Left ventricle myocardium inferior (tissue), 1 donor: Measurements from ENCODE around the gene ST6GALNAC3. TPM values are rescaled to one million over a fixed set of nuclear protein-coding genes. Genes with fewer than 3 reads are reported as not detected.

Source experiments
- DNase-seq: peaks from one replicate; pipeline ENCODE4 v3.0.0-alpha.2; 2020
- H3K27ac ChIP-seq: fragments of 200-600 bp; replicated peaks from 2 replicates; pipeline ENCODE4 v1.8.0; 2021
- H3K27me3 ChIP-seq: fragments of 200-600 bp; 2 replicates; pipeline ENCODE4 v1.8.0; 2021; ENCODE audit warnings: low read depth
- H3K36me3 ChIP-seq: fragments of 200-600 bp; 2 replicates; pipeline ENCODE4 v1.8.0; 2021
- H3K4me1 ChIP-seq: fragments of 200-600 bp; 2 replicates; pipeline ENCODE4 v1.8.0; 2021
- H3K4me3 ChIP-seq: fragments of 200-600 bp; 2 replicates; pipeline ENCODE4 v1.8.0; 2021; ENCODE audit warnings: mild to moderate bottlenecking, moderate library complexity
- H3K9me3 ChIP-seq: fragments of 200-600 bp; replicated peaks from 2 replicates; pipeline ENCODE4 v1.8.0; 2021
- intact Hi-C: fragments of 100-400 bp; cut with micrococcal nuclease; formaldehyde crosslinking; loops from one replicate; pipeline ENCODE4 v1.11.0; 2022
- total RNA-seq: library from RNA; stranded (reverse); fragmentation: NEBNext Ultra II Directional; extraction: Animal tissue kit (Norgen Biotek cat#: 25700); gene quantifications from one replicate; pipeline ENCODE4 v1.2.1, GENCODE V29; 2021
- TF ChIP-seq, protein P1 (sequence below): fragments of 200-600 bp; IDR thresholded peaks from 2 replicates; pipeline ENCODE4 v1.8.0; 2021; ENCODE audit warnings: antibody characterized with exemption, mild to moderate bottlenecking, borderline replicate concordance
- donor health status: DM: no; HTN: yes; CAD: no; lungs with severe emphysema.

The ST6GALNAC3 gene
- total RNA-seq, 1 donor from 2014 or later: 4.5 TPM

DNA sequence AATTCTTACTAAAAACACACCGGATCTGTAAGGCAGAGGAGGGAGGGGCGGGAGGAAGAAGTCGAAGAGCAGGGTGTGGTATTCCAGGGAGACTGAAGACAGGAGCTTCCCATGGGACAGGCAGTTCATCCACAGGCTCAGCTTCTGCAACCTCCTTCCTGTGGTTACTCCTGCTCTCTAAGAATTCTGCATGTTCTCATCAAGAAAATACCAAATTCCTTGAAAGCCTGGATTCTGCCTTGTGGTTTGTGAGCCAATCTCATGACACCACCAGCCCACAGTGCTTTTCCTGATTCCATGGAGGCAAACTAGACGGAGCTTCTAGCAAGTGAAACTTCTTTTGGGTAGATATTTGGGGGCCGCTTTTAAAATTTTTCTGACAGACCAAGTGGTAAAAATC, 1.1 kb upstream of the ST6GALNAC3 start:
- intact Hi-C loops: no loop called here
- peaks cover 33% of the 10 kb centered on the region for H3K4me1 ChIP-seq
- peak overlapping the region; percentile 4 for H3K27ac ChIP-seq
- TF ChIP-seq, protein P1, sequence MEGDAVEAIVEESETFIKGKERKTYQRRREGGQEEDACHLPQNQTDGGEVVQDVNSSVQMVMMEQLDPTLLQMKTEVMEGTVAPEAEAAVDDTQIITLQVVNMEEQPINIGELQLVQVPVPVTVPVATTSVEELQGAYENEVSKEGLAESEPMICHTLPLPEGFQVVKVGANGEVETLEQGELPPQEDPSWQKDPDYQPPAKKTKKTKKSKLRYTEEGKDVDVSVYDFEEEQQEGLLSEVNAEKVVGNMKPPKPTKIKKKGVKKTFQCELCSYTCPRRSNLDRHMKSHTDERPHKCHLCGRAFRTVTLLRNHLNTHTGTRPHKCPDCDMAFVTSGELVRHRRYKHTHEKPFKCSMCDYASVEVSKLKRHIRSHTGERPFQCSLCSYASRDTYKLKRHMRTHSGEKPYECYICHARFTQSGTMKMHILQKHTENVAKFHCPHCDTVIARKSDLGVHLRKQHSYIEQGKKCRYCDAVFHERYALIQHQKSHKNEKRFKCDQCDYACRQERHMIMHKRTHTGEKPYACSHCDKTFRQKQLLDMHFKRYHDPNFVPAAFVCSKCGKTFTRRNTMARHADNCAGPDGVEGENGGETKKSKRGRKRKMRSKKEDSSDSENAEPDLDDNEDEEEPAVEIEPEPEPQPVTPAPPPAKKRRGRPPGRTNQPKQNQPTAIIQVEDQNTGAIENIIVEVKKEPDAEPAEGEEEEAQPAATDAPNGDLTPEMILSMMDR: no peak
- H3K36me3 ChIP-seq: no peaks in the 10 kb centered on the region
- DNase-seq: no peak
- no peaks in the 10 kb centered on the region for H3K27me3 ChIP-seq
- H3K9me3 ChIP-seq: no peaks in the 10 kb centered on the region
- peak overlapping the region; percentile 71 for H3K4me3 ChIP-seq

DNA sequence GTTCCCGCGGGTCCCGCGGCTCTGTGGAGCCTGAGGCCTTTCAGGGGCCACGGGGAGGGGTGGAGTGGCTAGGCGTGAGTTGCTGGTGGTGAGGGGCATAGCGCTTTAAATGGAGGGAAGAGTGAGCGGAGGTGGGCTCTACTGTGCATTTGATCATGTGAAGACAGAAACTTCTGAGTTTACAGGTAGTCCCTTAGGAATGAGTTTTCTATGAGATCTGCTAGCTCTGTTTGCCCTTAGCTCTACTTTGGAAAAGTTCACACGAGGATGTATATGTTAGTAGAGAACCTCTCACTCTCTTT, 593 bp downstream of the ST6GALNAC3 start:
- TF ChIP-seq, protein P1: no peak
- intact Hi-C loops: no loop called here
- H3K4me1 ChIP-seq: peaks cover 31% of the 10 kb centered on the region
- H3K27me3 ChIP-seq: no peaks in the 10 kb centered on the region
- no peaks in the 10 kb centered on the region for H3K36me3 ChIP-seq
- H3K9me3 ChIP-seq: no peaks in the 10 kb centered on the region
- H3K4me3 ChIP-seq: peak overlapping the region; percentile 71
- H3K27ac ChIP-seq: peak overlapping the region; percentile 86
- no peak for DNase-seq

DNA sequence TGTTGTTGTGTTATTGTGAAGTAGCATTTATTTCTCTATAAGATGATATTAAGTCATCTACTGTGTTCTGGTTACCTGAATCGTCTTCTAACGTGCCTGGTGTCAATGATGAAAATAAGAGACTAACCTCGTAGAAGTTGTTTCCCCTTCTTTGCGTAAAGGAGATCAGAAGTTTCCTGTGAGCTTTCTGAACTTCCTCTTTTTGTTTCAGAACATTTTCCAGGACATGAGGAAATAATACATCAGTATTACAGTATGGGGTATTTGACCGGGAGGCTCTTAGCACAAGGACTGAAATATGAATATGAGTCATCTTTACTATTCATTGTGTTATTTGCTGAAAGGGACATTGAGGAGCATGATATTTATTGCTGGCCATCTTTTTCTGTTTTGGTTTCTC, 1.3 kb downstream of the ST6GALNAC3 start:
- DNase-seq: no peak
- Histone ChIP-seq H3K27me3 (no peaks in the 10 kb centered on the region), H3K36me3 (no peaks in the 10 kb centered on the region), H3K4me3 (peak overlapping the region; percentile 71), H3K9me3 (no peaks in the 10 kb centered on the region), H3K4me1 (peaks cover 33% of the 10 kb centered on the region), H3K27ac (peak overlapping the region; percentile 86)
- TF ChIP-seq, protein P1: no peak
- intact Hi-C loops: no loop called here

DNA sequence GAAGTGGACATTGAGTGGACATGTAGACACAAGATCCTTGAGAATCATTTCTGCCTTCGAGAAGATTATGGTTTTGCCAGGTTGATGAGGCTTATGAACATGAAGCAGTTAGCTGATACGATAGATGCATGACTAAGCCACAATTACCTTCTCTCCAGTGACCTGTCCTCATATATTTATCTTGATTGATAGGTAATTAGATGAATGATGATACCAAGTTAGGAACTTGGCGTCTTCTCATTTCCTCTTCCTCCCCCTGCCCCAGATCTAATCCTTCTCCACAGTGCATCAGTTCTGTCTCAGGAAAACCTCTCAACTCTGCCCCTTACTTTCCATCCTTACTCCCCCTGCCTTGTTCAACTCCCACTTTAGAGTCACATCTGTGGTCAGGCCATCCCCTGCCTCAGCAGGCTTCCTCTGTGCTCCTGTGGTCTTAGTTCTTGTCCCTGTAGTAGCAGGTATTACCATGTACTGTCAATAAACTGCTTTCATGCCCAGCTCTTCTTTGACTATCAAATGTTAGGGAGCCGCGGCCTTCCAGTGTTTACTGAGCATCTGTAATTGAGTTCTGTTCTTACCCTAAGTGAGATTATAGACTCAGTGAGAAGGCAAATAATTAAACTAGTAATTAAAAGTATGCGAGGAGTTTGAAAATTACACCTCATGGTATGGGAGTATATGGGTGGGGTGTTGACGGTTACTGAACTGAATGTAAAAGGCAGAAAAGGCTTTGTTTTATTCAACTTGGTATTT, 5.1 kb downstream of the ST6GALNAC3 start:
- no peak overlapping the region for H3K27ac ChIP-seq
- intact Hi-C loops: no loop called here
- H3K27me3 ChIP-seq: no peaks in the 10 kb centered on the region
- peaks cover 28% of the 10 kb centered on the region for H3K4me1 ChIP-seq
- DNase-seq: no peak
- H3K4me3 ChIP-seq: no peak overlapping the region
- no peaks in the 10 kb centered on the region for H3K9me3 ChIP-seq
- no peaks in the 10 kb centered on the region for H3K36me3 ChIP-seq
- TF ChIP-seq, protein P1: no peak

DNA sequence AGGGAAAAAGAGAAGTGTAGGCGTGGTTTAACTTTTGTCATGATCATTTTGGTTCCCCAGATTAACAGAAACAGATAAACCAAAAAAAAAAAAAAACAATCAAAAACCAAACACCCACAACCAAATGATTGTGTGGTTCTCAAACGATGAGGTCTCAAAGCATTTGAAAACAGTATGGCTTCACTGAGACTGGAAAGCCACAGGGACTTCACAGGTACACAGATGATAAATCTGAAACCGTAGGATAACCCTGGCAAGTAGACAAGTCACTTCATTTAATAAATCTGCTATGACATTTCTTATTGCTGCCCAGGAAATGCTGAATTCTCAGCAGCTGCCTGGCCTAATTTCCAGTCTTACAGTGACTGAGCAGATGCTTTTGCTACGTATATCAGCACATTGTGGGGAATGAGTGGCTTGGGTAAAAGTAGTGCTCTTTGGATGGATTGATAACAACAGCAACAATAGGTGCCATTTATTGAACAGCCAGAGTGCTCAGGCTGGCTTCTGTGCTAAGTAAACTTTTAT, 6.1 kb downstream of the ST6GALNAC3 start:
- no peaks in the 10 kb centered on the region for H3K9me3 ChIP-seq
- intact Hi-C loops: no loop called here
- TF ChIP-seq, protein P1: no peak
- H3K4me1 ChIP-seq: peaks cover 23% of the 10 kb centered on the region
- no peak for DNase-seq
- H3K27me3 ChIP-seq: no peaks in the 10 kb centered on the region
- no peaks in the 10 kb centered on the region for H3K36me3 ChIP-seq
- H3K27ac ChIP-seq: no peak overlapping the region
- no peak overlapping the region for H3K4me3 ChIP-seq
